Retinal pigment epithelial cell (primary cell): ENCODE measurements around the gene RAG1.

Experiments used
- DNase-seq: peaks from one replicate; pipeline ENCODE4 v3.0.0-alpha.2; 2010; ENCODE audit warnings: low read depth
- H3K4me3 ChIP-seq: 2 replicates; pipeline ENCODE4 v1.5.1; 2011; ENCODE audit warnings: mild to moderate bottlenecking, low read length, control low read depth, moderate library complexity
- CTCF ChIP-seq: conservative IDR thresholded peaks from 2 replicates; pipeline ENCODE4 v1.5.1; 2011; ENCODE audit warnings: low read depth, low read length, control low read depth, inconsistent platforms

RAG1 gene

GRCh38 chr11:36588099-36588498 is 20.3 kb downstream of the RAG1 start:
- DNase-seq = no peak
- no peak for TF ChIP-seq CTCF
- H3K4me3 ChIP-seq = no peak overlapping the region

- no peak for TF ChIP-seq CTCF
- no peak for DNase-seq
- no peak overlapping the region for H3K4me3 ChIP-seq
Observed at GRCh38 chr11:36590513-36590912, 22.7 kb downstream of the RAG1 start.

- DNase-seq = no peak
- no peak for TF ChIP-seq CTCF
- no peak overlapping the region for H3K4me3 ChIP-seq
Observed at GRCh38 chr11:36591433-36591832, 23.6 kb downstream of the RAG1 start.

- peak; percentile 79 for DNase-seq
- H3K4me3 ChIP-seq = peak within 1 kb of the TSS; percentile 95
- no peak for TF ChIP-seq CTCF
Observed at GRCh38 chr11:36594316-36594989, 26.6 kb downstream of the RAG1 start, which contains the start of gene IFTAP. TSS of gene IFTAP (plus strand) at chr11:36594502. CDS start at chr11:36610104, 15,602 bp downstream.

GRCh38 chr11:36596880-36597279 is 29.1 kb downstream of the RAG1 start:
- TF ChIP-seq CTCF = no peak
- no peak overlapping the region for H3K4me3 ChIP-seq
- DNase-seq = no peak

GRCh38 chr11:36598051-36598450 is 30.2 kb downstream of the RAG1 start, which contains the start of gene RAG2:
TSS of gene RAG2 (minus strand) at chr11:36598236. CDS start at chr11:36594168, 4,068 bp downstream.
- no peak for DNase-seq

More at GRCh38 chr11:36598051-36598450, 30.2 kb downstream of the RAG1 start, which contains the start of gene RAG2:
- H3K4me3 ChIP-seq = no peak within 1 kb of the TSS
- TF ChIP-seq CTCF = no peak
